ENCODE data around the gene CCDC92. TPM values are rescaled to one million over a fixed set of nuclear protein-coding genes. Genes with fewer than 3 reads are reported as not detected.

CCDC92 gene
- total RNA-seq, 1 donor from 2014 or later: 55.1 TPM

DNA sequence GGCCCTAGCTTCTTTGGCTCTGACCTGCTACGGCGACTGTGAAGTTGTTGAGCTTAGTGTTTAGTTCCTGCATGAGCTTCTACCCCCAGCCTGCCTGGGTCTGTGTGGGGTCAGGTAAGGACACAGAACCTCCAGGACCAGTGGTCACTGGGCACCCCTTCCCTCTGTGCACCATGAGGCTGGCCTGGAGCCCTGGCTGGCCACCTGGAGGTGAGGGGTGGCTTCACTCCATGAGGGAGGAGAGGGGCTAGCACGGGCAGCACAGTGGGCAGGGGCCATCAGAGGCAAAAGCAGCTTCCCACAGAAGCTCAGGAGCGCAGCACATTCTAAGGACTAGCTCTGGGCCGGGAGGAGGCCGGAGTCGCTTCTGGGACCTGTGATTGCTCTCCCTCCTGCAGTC is 36.7 kb downstream of the CCDC92 start:
- Mint-ChIP-seq H3K4me1 (ENCODE audit: unreplicated experiment) (peaks cover 14% of the 10 kb centered on the region), H3K27ac (ENCODE audit: unreplicated experiment) (no peak overlapping the region), H3K36me3 (ENCODE audit: unreplicated experiment) (peaks cover 44% of the 10 kb centered on the region), H3K4me3 (ENCODE audit: unreplicated experiment) (no peak overlapping the region), H3K27me3 (ENCODE audit: unreplicated experiment) (no peaks in the 10 kb centered on the region), H3K9me3 (ENCODE audit: unreplicated experiment) (peaks cover 9% of the 10 kb centered on the region)
- no peak for DNase-seq (ENCODE audit: extremely low spot score, unreplicated experiment)
- TF ChIP-seq CTCF (IDR thresholded peaks at IDR 0.05): no peak

GRCh38 chr12:123934829-123935228 is 37.8 kb downstream of the CCDC92 start:
- Mint-ChIP-seq H3K4me1 (ENCODE audit: unreplicated experiment) (peaks cover 14% of the 10 kb centered on the region), H3K27me3 (ENCODE audit: unreplicated experiment) (no peaks in the 10 kb centered on the region), H3K36me3 (ENCODE audit: unreplicated experiment) (peaks cover 38% of the 10 kb centered on the region), H3K27ac (ENCODE audit: unreplicated experiment) (no peak overlapping the region), H3K4me3 (ENCODE audit: unreplicated experiment) (no peak overlapping the region), H3K9me3 (ENCODE audit: unreplicated experiment) (peaks cover 9% of the 10 kb centered on the region)
- no peak for DNase-seq (ENCODE audit: extremely low spot score, unreplicated experiment)
- no peak for TF ChIP-seq CTCF (IDR thresholded peaks at IDR 0.05)

- Mint-ChIP-seq H3K9me3 (ENCODE audit: unreplicated experiment) (peaks cover 9% of the 10 kb centered on the region), H3K27me3 (ENCODE audit: unreplicated experiment) (no peaks in the 10 kb centered on the region), H3K4me1 (ENCODE audit: unreplicated experiment) (peaks cover 13% of the 10 kb centered on the region), H3K4me3 (ENCODE audit: unreplicated experiment) (no peak overlapping the region), H3K36me3 (ENCODE audit: unreplicated experiment) (peaks cover 38% of the 10 kb centered on the region), H3K27ac (ENCODE audit: unreplicated experiment) (no peak overlapping the region)
- DNase-seq (ENCODE audit: extremely low spot score, unreplicated experiment): no peak
- no peak for TF ChIP-seq CTCF (IDR thresholded peaks at IDR 0.05)
Observed at GRCh38 chr12:123934016-123934620, 38.5 kb downstream of the CCDC92 start.

DNA sequence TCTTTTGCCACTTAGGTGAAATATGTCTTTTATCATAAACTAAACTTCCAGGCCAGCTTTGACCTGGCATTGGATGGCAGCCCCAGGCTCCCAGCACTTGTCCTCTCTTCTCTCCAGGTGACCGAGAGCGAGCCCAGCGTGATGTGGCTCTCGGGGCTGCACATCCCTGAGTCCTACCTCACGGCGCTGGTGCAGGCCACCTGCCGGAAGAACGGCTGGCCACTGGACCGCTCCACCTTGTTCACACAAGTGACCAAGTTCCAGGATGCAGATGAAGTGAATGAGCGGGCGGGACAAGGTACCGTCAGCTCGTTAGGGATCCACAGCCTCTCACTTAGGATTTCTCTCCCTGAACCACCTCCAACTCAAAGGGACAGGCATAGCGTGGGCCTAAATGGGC is 39.4 kb downstream of the CCDC92 start:
- H3K9me3 Mint-ChIP-seq (ENCODE audit: unreplicated experiment): peaks cover 9% of the 10 kb centered on the region
- peaks cover 4% of the 10 kb centered on the region for H3K4me1 Mint-ChIP-seq (ENCODE audit: unreplicated experiment)
- H3K36me3 Mint-ChIP-seq (ENCODE audit: unreplicated experiment): peaks cover 30% of the 10 kb centered on the region
- no peak for TF ChIP-seq CTCF (IDR thresholded peaks at IDR 0.05)
- H3K27me3 Mint-ChIP-seq (ENCODE audit: unreplicated experiment): no peaks in the 10 kb centered on the region
- no peak overlapping the region for H3K27ac Mint-ChIP-seq (ENCODE audit: unreplicated experiment)
- no peak for DNase-seq (ENCODE audit: extremely low spot score, unreplicated experiment)
- H3K4me3 Mint-ChIP-seq (ENCODE audit: unreplicated experiment): no peak overlapping the region

DNA sequence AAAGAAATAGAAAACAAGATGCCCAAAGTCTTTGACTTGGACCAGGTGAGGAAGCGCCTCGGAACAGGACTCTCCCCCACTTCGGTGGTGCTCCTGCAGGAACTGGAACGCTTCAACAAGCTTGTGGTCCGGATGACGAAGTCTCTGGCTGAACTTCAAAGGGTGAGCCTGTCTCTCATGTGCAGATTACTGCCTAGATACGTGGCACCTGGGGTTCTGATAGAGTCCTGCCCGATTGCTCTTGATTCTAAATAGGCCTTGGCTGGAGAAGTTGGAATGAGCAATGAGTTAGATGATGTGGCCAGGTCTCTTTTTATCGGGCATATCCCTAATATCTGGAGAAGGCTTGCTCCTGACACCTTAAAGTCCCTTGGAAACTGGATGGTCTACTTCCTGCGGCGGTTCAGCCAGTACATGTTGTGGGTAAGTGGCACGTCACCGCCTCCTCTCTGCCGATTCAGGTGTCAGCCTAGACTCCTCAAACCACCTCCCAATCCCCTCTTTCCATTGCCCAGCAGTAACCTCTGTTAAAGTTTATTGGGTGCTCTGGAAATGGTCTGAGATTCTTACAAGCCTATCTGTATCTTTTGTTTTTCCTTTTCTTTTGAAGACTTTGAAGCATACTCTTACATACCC is 40.8 kb downstream of the CCDC92 start:
- TF ChIP-seq CTCF (IDR thresholded peaks at IDR 0.05): no peak
- H3K9me3 Mint-ChIP-seq (ENCODE audit: unreplicated experiment): peaks cover 9% of the 10 kb centered on the region
- H3K4me1 Mint-ChIP-seq (ENCODE audit: unreplicated experiment): no peaks in the 10 kb centered on the region
- no peak overlapping the region for H3K4me3 Mint-ChIP-seq (ENCODE audit: unreplicated experiment)
- H3K27me3 Mint-ChIP-seq (ENCODE audit: unreplicated experiment): no peaks in the 10 kb centered on the region
- DNase-seq (ENCODE audit: extremely low spot score, unreplicated experiment): no peak
- H3K27ac Mint-ChIP-seq (ENCODE audit: unreplicated experiment): no peak overlapping the region
- H3K36me3 Mint-ChIP-seq (ENCODE audit: unreplicated experiment): peaks cover 22% of the 10 kb centered on the region
